ENCODE measurements around the gene TBC1D30.

DNA sequence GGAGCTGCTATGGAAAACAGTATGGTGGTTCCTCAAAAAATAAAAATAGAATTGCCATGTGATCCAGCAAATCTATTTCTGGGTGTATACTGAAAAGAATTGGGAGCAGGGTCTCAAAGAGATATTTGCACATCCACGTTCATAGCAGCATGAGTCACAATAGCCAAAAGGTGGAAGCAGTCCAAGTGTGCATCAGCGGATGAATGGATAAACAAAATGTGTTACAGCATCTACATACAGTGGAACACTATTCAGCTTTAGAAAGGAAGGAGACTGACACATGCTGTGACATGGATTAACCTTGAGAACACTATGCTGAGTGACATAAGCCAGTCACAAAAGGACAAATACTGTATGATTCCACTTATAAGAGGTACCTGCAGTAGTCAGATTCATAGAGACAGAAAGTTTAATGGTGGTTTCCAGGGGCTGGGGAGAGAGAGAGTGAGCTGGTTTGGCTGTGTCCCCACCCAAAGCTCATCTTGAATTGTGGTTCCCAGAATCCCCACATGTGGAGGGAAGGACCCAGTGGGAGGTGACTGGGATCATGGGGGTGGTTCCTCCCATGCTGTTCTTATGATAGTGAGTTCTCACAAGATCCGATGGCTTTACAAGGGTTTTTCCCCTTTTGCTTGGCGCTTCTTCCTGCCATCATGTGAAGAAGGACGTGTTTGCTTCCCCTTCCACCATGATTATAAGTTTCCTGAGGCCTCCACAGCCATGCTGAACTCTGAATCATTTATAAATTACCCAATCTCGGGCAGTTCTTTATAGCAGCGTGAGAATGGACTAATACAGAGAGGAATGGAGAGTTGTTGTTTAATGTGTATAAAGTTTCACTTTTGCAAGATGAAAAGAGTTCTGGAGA is 17.6 kb upstream of the TBC1D30 start:
- TF ChIP-seq, protein P1, sequence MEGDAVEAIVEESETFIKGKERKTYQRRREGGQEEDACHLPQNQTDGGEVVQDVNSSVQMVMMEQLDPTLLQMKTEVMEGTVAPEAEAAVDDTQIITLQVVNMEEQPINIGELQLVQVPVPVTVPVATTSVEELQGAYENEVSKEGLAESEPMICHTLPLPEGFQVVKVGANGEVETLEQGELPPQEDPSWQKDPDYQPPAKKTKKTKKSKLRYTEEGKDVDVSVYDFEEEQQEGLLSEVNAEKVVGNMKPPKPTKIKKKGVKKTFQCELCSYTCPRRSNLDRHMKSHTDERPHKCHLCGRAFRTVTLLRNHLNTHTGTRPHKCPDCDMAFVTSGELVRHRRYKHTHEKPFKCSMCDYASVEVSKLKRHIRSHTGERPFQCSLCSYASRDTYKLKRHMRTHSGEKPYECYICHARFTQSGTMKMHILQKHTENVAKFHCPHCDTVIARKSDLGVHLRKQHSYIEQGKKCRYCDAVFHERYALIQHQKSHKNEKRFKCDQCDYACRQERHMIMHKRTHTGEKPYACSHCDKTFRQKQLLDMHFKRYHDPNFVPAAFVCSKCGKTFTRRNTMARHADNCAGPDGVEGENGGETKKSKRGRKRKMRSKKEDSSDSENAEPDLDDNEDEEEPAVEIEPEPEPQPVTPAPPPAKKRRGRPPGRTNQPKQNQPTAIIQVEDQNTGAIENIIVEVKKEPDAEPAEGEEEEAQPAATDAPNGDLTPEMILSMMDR (IDR thresholded peaks at IDR 0.05): no peak
- no peak for TF ChIP-seq POLR2AphosphoS5 (IDR thresholded peaks at IDR 0.05; ENCODE audit: low read depth, low read length)
- TF ChIP-seq, protein P2, sequence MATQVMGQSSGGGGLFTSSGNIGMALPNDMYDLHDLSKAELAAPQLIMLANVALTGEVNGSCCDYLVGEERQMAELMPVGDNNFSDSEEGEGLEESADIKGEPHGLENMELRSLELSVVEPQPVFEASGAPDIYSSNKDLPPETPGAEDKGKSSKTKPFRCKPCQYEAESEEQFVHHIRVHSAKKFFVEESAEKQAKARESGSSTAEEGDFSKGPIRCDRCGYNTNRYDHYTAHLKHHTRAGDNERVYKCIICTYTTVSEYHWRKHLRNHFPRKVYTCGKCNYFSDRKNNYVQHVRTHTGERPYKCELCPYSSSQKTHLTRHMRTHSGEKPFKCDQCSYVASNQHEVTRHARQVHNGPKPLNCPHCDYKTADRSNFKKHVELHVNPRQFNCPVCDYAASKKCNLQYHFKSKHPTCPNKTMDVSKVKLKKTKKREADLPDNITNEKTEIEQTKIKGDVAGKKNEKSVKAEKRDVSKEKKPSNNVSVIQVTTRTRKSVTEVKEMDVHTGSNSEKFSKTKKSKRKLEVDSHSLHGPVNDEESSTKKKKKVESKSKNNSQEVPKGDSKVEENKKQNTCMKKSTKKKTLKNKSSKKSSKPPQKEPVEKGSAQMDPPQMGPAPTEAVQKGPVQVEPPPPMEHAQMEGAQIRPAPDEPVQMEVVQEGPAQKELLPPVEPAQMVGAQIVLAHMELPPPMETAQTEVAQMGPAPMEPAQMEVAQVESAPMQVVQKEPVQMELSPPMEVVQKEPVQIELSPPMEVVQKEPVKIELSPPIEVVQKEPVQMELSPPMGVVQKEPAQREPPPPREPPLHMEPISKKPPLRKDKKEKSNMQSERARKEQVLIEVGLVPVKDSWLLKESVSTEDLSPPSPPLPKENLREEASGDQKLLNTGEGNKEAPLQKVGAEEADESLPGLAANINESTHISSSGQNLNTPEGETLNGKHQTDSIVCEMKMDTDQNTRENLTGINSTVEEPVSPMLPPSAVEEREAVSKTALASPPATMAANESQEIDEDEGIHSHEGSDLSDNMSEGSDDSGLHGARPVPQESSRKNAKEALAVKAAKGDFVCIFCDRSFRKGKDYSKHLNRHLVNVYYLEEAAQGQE (IDR thresholded peaks at IDR 0.05; ENCODE audit: insufficient read depth in 1 of 2, low read depth in 2 of 2, low read length in 1 of 2): no peak
- TF ChIP-seq SIN3A (IDR thresholded peaks at IDR 0.05; ENCODE audit: borderline replicate concordance, insufficient read depth, low read depth, low read length): no peak
- no peak for TF ChIP-seq TCF7L2 (IDR thresholded peaks at IDR 0.05; ENCODE audit: low read depth, low read length)

Data from Panc1 (cell line).